A549 (cell line): ENCODE results near the gene TANK. TPM values are rescaled to one million over a fixed set of nuclear protein-coding genes. Genes with fewer than 3 reads are reported as not detected.
A peak's percentile ranks its signal among the peaks of the same experiment; 100 is the strongest.

Experiments used
- ATAC-seq, 2 experiments: fragments of 200-7000 bp in 1 of 2; fragments of >200 bp in 1 of 2; cut with Nextera tagmentation in 1 of 2; cut with Tn5 transposase in 1 of 2; 3 replicates each; pipeline versions ENCODE4 v1.8.0 to v1.9.1; 2018 to 2020; ENCODE audit warnings: mild to moderate bottlenecking in 1 of 2, moderate library complexity in 1 of 2
- CTCF ChIA-PET: fragments of 300-600 bp; sonication (Branson Sonifier 250); formaldehyde crosslinking; extraction: SDS; loops from one replicate; lab custom pipeline; 2021; ENCODE audit warnings: antibody characterized with exemption, inconsistent platforms; lab: Yijun Ruan, JAX
- POLR2A ChIA-PET: fragments of 350-600 bp; formaldehyde crosslinking; extraction: SDS; loops from one replicate; lab custom pipeline; 2021; ENCODE audit warnings: antibody characterized with exemption, inconsistent platforms; lab: Yijun Ruan, JAX
- DNase-seq, 2 experiments: peaks; one replicate each; pipeline versions ENCODE4 v3.0.0 to v3.0.0-alpha.2; 2011 to 2016; ENCODE audit warnings: low read depth in 1 of 2, low spot score in 1 of 2
- FAIRE-seq: peaks from 2 replicates; lab custom pipeline; 2011; peaks lifted over from hg19 to GRCh38; lab: Jason Lieb, UNC
- H3K27ac ChIP-seq, 2 experiments: fragments of >200 bp; sonication (Bioruptor Twin); formaldehyde crosslinking; 3 replicates each; pipeline ENCODE4 v1.5.1; 2016 to 2017
- H3K4me1 ChIP-seq: fragments of >200 bp; sonication (Bioruptor Twin); formaldehyde crosslinking; 3 replicates; pipeline ENCODE4 v1.6.1; 2016
- H3K4me2 ChIP-seq: fragments of >200 bp; sonication (Bioruptor Twin); formaldehyde crosslinking; 3 replicates; pipeline ENCODE4 v1.6.1; 2016
- H3K4me3 ChIP-seq: fragments of >200 bp; sonication (Bioruptor Twin); formaldehyde crosslinking; 3 replicates; pipeline ENCODE4 v1.5.1; 2016
- H3K9me3 ChIP-seq: fragments of >200 bp; sonication (Bioruptor Twin); formaldehyde crosslinking; 3 replicates; pipeline ENCODE4 v1.6.1; 2016
- CBX2 ChIP-seq: fragments of 200-600 bp; sonication (generic); IDR thresholded peaks from 2 replicates; pipeline ENCODE4 v1.6.1; 2016; ENCODE audit warnings: low read depth, mild to moderate bottlenecking, borderline replicate concordance
- CBX8 ChIP-seq: fragments of 200-600 bp; sonication (generic); IDR thresholded peaks from 2 replicates; pipeline ENCODE4 v1.6.1; 2016
- CHD4 ChIP-seq: fragments of 200-600 bp; sonication (generic); IDR thresholded peaks from 2 replicates; pipeline ENCODE4 v1.6.1; 2016; ENCODE audit warnings: antibody characterized with exemption, mild to moderate bottlenecking, borderline replicate concordance
- CTCF ChIP-seq: fragments of >200 bp; sonication (Bioruptor Twin); formaldehyde crosslinking; IDR thresholded peaks from 3 replicates; pipeline ENCODE4 v1.5.1; 2016
- ELK1 ChIP-seq: fragments of 150-350 bp; IDR thresholded peaks from 2 replicates; pipeline ENCODE4 v1.6.1; 2014; ENCODE audit warnings: low read depth, mild to moderate bottlenecking, low read length
- FOXS1 ChIP-seq: fragments of 250-450 bp; sonication (Bioruptor Pico); IDR thresholded peaks from 2 replicates; pipeline ENCODE4 v1.5.0; 2020; ENCODE audit warnings: mild to moderate bottlenecking, moderate library complexity
- JUN ChIP-seq, 2 experiments: fragments of >200 bp; sonication (Bioruptor Twin); formaldehyde crosslinking; IDR thresholded peaks; 2 replicates in 1 of 2; 3 replicates in 1 of 2; pipeline ENCODE4 v1.6.1; 2016 to 2017
- JUNB ChIP-seq: fragments of >200 bp; sonication (Bioruptor Twin); formaldehyde crosslinking; IDR thresholded peaks from 2 replicates; pipeline ENCODE4 v1.6.1; 2016
- NFE2L2 ChIP-seq: fragments of 150-350 bp; conservative IDR thresholded peaks from 2 replicates; pipeline ENCODE4 v1.6.1; 2014; ENCODE audit warnings: low read length
- RARB ChIP-seq: fragments of 250-450 bp; sonication (Bioruptor Pico); IDR thresholded peaks from 2 replicates; pipeline ENCODE4 v1.8.0; 2021; ENCODE audit warnings: mild to moderate bottlenecking, moderate library complexity
- REST ChIP-seq: fragments of 200-600 bp; sonication (generic); IDR thresholded peaks from 2 replicates; pipeline ENCODE4 v1.6.1; 2016; ENCODE audit warnings: antibody characterized with exemption, mild to moderate bottlenecking, moderate library complexity
- TP53 ChIP-seq: fragments of 250-450 bp; sonication (Bioruptor Pico); IDR thresholded peaks from 2 replicates; pipeline ENCODE4 v1.5.0; 2021; ENCODE audit warnings: mild to moderate bottlenecking, moderate library complexity
- ZNF302 ChIP-seq: fragments of 250-450 bp; sonication (Bioruptor Pico); IDR thresholded peaks from 2 replicates; pipeline ENCODE4 v1.9.0; 2021; ENCODE audit warnings: inconsistent platforms, mild to moderate bottlenecking, moderate library complexity
- ZSCAN20 ChIP-seq: fragments of 250-450 bp; sonication (Bioruptor Pico); IDR thresholded peaks from 2 replicates; pipeline ENCODE4 v1.8.0; 2022; ENCODE audit warnings: mild to moderate bottlenecking, moderate library complexity
- WGBS: methylation state at CpG from one replicate; pipeline ENCODE4 v1.1.6; 2017; ENCODE audit errors: missing lambda C conversion rate; 5-methylcytosine and 5-hydroxymethylcytosine counted together
- polyA plus RNA-seq, 4 experiments: library from polyadenylated mRNA; depleted of rRNA in 3 of 4; stranded (reverse); fragments of >200 nt; fragmentation: RNase III in 1 of 4; extraction: RNeasy Plus Mini Kit Qiagen cat#74134 plus additional on column Dnase treatment in 1 of 4; gene quantifications; 2 replicates in 3 of 4; 3 replicates in 1 of 4; pipeline ENCODE4 v1.2.3, GENCODE V29; 2011 to 2017

The TANK gene
- polyA plus RNA-seq, 2 of the 4 experiments (the other 2 are of a cell fraction): 59.6 to 76.3 TPM

GRCh38 chr2:161160226-161161073, at the start of gene TANK (continued):
- TF ChIP-seq REST: 0 out of 2 replicates have a peak, but pooled peaks have one; percentile 37
- peak in 1 of 2 experiments; percentile 87 for TF ChIP-seq JUN (IDR thresholded peaks at IDR 0.05)
- TF ChIP-seq, all 56 proteins: peak for 14

GRCh38 chr2:161111531-161111930, 48.7 kb upstream of the TANK start:
- no peak for ATAC-seq
- no peaks in the 10 kb centered on the region for H3K9me3 ChIP-seq
- no peak overlapping the region for H3K4me2 ChIP-seq
- TF ChIP-seq CHD4 (no peak), JUNB (no peak), ELK1 (no peak), CBX2 (no peak), TP53 (CRISPR knock-in tag) (no peak), ZSCAN20 (CRISPR knock-in tag) (no peak)
- WGBS: 98% methylated on average over 2 of the region's 2 CpGs
- no peak for FAIRE-seq
- DNase-seq: no peak
- no peak overlapping the region for H3K27ac ChIP-seq
- H3K4me1 ChIP-seq: no peaks in the 10 kb centered on the region
- H3K4me3 ChIP-seq: no peak overlapping the region
- POLR2A ChIA-PET: no interaction called here
- CTCF ChIA-PET: interaction anchor here (1.3 to 1.6 kb wide), 2 partner anchors 8 to 48 kb away, joined by 3 read pairs; no protein-coding TSS in a partner anchor

GRCh38 chr2:161112908-161113307, 47.3 kb upstream of the TANK start:
- Histone ChIP-seq H3K4me2 (no peak overlapping the region), H3K27ac (no peak overlapping the region), H3K4me1 (0 out of 3 replicates have a peak, but pooled peaks cover 3% of the 10 kb centered on the region), H3K9me3 (no peaks in the 10 kb centered on the region), H3K4me3 (no peak overlapping the region)
- ChIA-PET POLR2A (no interaction called here), CTCF (interaction anchor here (1.0 to 1.6 kb wide), 3 partner anchors 10 to 49 kb away, joined by 3 read pairs; no protein-coding TSS in a partner anchor)
- FAIRE-seq: no peak
- ATAC-seq: no peak
- TF ChIP-seq FOXS1 (CRISPR knock-in tag) (no peak), TP53 (CRISPR knock-in tag) (no peak), ZNF302 (no peak), CBX8 (no peak), RARB (no peak), JUN (IDR thresholded peaks at IDR 0.05) (no peak), CTCF (no peak), NFE2L2 (no peak)
- 92% methylated on average over 1 of the region's 1 CpG for WGBS
- no peak for DNase-seq
